Jurkat, Clone E6-1 (cell line): ENCODE measurements around the gene CLTC.

Source experiments
- DNase-seq: peaks from one replicate; pipeline ENCODE4 v3.0.0-alpha.2; 2011; ENCODE audit warnings: low read depth, low spot score
- H3K4me3 ChIP-seq: 2 replicates; pipeline ENCODE4 v1.5.1; 2011; ENCODE audit warnings: mild to moderate bottlenecking, low read length, control low read depth, moderate library complexity

Gene CLTC

GRCh38 chr17:59711936-59712335 is 92.2 kb downstream of the CLTC start:
- DNase-seq: no peak
- no peak overlapping the region for H3K4me3 ChIP-seq

DNA sequence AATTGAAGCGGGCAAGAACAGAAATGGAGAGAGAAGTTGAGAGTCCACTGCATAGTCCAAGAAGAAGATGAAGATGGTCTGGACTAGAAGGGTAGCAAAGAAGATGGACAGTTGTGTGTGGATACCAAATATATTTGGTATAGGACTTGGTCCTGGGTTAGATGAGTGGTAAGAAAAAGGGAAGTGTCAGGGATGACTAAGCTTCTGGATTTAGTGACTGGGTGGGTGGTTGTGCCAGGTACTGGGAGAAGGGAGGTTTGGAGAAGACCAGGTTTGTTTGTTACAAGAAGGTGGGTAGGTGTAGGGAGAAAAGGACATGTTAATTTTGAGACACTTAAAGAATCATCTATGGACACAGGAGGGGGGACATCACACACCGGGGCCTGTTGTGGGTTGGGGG is 93.2 kb downstream of the CLTC start:
- no peak overlapping the region for H3K4me3 ChIP-seq
- no peak for DNase-seq

DNA sequence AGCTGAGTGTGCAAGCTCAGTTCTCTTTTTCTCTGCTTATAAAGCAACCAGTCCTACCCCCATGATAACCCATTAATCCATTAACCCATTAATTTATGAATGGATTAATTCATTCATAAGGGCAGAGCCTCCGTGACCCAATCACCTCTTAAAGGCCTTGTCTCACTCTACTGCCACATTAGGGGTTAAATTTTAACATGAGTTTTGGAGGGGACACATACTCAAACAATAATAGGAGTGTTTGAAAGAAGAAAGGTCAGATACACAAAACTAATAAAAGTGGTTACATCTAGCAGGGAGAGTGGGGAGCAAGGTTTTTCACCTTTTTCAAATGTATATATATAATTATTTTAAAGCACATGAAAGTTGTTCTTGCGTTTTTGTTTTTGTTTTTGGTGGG is 94.6 kb downstream of the CLTC start:
- no peak for DNase-seq
- H3K4me3 ChIP-seq: no peak overlapping the region

- no peak for DNase-seq
- H3K4me3 ChIP-seq: no peak overlapping the region
These were observed 96.7 kb downstream of the CLTC start for GRCh38 chr17:59716427-59716826.

DNA sequence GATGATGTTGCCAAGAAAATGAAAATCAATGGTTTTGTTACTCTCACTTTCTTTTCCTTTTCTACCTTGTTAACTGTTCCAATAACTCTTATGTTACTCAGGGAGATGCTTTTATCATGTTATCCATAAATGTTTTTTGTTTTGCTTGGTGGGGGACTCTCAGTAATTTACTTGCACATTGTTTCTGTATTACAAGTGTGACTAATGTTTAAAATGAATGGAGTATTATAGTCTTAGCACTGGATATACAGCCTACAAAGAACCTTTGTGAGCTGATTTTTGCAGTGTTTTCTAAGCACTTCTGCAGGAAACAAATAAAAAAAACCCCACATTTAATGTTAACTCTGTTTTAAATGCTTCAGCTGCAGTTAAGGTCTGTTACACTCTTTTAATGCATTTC is 99.8 kb downstream of the CLTC start:
- no peak overlapping the region for H3K4me3 ChIP-seq
- DNase-seq: no peak

GRCh38 chr17:59722623-59723022 is 102.9 kb downstream of the CLTC start:
- DNase-seq: no peak
- no peak overlapping the region for H3K4me3 ChIP-seq

GRCh38 chr17:59723041-59723440 is 103.3 kb downstream of the CLTC start:
- no peak for DNase-seq
- H3K4me3 ChIP-seq: no peak overlapping the region

- H3K4me3 ChIP-seq: no peak overlapping the region
- no peak for DNase-seq
These were observed 103.9 kb downstream of the CLTC start for GRCh38 chr17:59723607-59724006.

GRCh38 chr17:59725691-59726090 is 106.0 kb downstream of the CLTC start:
- H3K4me3 ChIP-seq: no peak overlapping the region
- no peak for DNase-seq

GRCh38 chr17:59727817-59728533 is 108.3 kb downstream of the CLTC start:
- no peak overlapping the region for H3K4me3 ChIP-seq
- no peak for DNase-seq

DNA sequence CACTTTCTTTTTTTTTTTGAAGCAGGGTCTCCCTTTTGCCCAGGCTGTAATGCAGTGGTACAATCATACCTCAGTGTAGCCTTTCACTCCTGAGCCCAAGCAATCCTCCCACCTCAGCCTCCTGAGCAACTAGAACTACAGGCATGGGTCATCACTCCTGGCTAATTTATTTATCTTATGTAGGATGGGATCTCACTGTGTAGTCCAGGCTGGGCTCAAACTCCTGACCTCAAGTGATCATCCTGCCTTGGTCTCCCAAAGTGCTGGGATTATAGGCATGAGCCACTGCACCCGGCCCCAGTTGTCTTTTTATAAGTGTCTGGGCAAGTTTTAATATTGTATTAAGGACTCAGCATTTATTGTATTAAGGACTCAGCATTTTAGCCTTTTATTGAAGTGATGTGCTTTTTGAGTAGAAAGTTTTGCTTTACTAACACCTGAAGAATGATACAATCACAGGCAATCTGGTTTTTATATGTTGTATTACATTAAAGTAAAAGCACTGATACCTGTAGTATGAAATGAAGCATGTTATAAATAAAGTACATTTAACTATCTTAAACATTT is 110.7 kb downstream of the CLTC start:
- DNase-seq: no peak
- no peak overlapping the region for H3K4me3 ChIP-seq

DNA sequence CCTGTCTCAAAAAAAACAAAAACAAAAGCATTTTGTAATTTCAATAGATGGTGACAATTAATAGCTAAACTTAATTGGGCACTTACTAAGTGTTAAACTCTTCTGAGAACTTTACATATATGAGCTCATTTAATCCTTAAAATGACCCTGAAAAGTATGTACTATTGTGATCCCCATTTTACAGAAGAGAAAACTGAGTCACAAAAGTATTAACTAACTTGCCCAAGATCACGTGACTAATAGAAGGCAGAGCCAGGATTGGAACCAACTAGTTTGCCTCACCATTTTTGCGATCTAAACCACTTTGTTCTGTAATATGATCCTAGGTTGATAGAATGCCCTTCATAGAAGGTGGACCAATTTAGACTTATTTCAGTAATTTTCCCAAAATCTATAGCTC is 114.0 kb downstream of the CLTC start:
- no peak overlapping the region for H3K4me3 ChIP-seq
- DNase-seq: no peak

GRCh38 chr17:59734226-59734625 is 114.5 kb downstream of the CLTC start:
- DNase-seq: no peak

DNA sequence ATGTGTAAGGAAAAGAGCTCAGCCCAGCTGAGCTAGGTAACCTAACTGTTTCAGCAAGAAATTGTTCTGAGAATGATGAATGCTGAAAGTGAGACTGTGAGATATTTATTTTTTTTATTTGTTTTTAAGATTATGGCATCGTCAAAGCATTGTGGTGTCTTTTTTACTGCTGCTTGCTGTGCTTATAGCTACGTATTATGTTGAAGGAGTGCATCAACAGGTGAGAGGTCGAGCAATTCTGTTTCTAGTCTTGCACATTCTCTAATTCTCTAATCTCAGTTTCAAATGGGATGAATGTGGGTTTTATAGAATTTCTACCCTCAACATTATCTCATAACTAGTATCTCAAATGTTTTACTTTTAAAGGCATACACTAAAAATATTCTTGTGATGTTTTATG is 117.6 kb downstream of the CLTC start:
- DNase-seq: no peak
- H3K4me3 ChIP-seq: no peak overlapping the region

More at GRCh38 chr17:59734226-59734625, 114.5 kb downstream of the CLTC start:
- no peak overlapping the region for H3K4me3 ChIP-seq

GRCh38 chr17:59743842-59744241 is 124.1 kb downstream of the CLTC start:
- H3K4me3 ChIP-seq: no peak overlapping the region
- no peak for DNase-seq

DNA sequence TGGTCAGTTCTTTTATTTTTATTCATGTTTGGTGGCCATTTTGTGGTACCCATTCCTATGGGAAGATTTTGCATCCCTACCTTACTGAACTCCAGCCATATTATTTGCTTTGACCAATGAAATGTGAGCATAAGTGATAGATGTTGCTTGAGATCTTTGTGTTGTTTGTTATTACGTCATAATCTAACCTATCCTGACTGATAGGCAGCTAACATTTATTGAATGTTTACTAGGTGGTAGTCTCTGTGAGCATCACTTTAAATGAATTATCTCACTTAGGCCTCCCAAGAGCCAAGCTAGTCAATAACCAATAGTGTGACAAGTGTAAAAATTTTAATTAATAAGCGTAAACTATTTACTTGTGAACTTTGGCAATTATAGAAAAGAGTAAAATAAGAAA is 125.3 kb downstream of the CLTC start:
- DNase-seq: no peak
- no peak overlapping the region for H3K4me3 ChIP-seq
